A673 (cell line): Measurements from ENCODE around the gene TMIE. TPM values are rescaled to one million over a fixed set of nuclear protein-coding genes. Genes with fewer than 3 reads are reported as not detected.

Experiments
- BruUV-seq: library from RNA; stranded (reverse); fragments of 400-500 nt; replicated peaks from 2 replicates; lab custom pipeline; 2021; lab: Mats Ljungman, UMichigan
- CTCF ChIA-PET: fragments of 300-600 bp; sonication (Branson Sonifier 250); formaldehyde crosslinking; loops from one replicate; lab custom pipeline; 2022; ENCODE audit warnings: antibody characterized with exemption; lab: Charles Lee
- POLR2A ChIA-PET: fragments of 300-600 bp; sonication (Branson Sonifier 250); formaldehyde crosslinking; loops from one replicate; lab custom pipeline; 2022; ENCODE audit warnings: antibody characterized with exemption; ENCODE audit not compliant: low non-redundant PET; lab: Charles Lee
- DNase-seq: peaks from one replicate; pipeline ENCODE4 v3.0.0-alpha.2; 2015; ENCODE audit warnings: low spot score
- H3K27ac ChIP-seq: fragments of 200-600 bp; sonication (generic); 2 replicates; pipeline ENCODE4 v1.5.1; 2016; ENCODE audit warnings: mixed run types, low read depth, mild to moderate bottlenecking, mixed read lengths, antibody characterized with exemption, low read length; ENCODE audit not compliant: poor library complexity, severe bottlenecking
- H3K27me3 ChIP-seq: fragments of 200-600 bp; sonication (generic); replicated peaks from 2 replicates; pipeline ENCODE4 v1.6.1; 2017; ENCODE audit warnings: mixed run types, low read depth, mild to moderate bottlenecking, mixed read lengths, antibody characterized with exemption, low read length; ENCODE audit not compliant: insufficient read depth, poor library complexity
- H3K36me3 ChIP-seq: fragments of 200-600 bp; sonication (generic); 2 replicates; pipeline ENCODE4 v1.6.1; 2016; ENCODE audit warnings: mixed run types, mild to moderate bottlenecking, mixed read lengths, antibody characterized with exemption, low read length; ENCODE audit not compliant: insufficient read depth, poor library complexity, severe bottlenecking
- H3K4me1 ChIP-seq: fragments of 200-600 bp; sonication (generic); 2 replicates; pipeline ENCODE4 v1.6.1; 2017; ENCODE audit warnings: mixed run types, mild to moderate bottlenecking, mixed read lengths, antibody characterized with exemption, low read length; ENCODE audit not compliant: insufficient read depth, poor library complexity, severe bottlenecking
- H3K4me3 ChIP-seq: fragments of 200-600 bp; sonication (generic); 2 replicates; pipeline ENCODE4 v1.5.1; 2016; ENCODE audit warnings: low read depth, mixed run types, mild to moderate bottlenecking, mixed read lengths, low read length; ENCODE audit not compliant: poor library complexity, severe bottlenecking
- H3K9me3 ChIP-seq: fragments of 200-600 bp; sonication (generic); 2 replicates; pipeline ENCODE4 v1.6.1; 2016; ENCODE audit warnings: mixed run types, low read depth, mild to moderate bottlenecking, mixed read lengths, antibody characterized with exemption, low read length; ENCODE audit not compliant: poor library complexity, severe bottlenecking
- CTCF ChIP-seq: fragments of 300-800, 200-600 bp; sonication (generic); conservative IDR thresholded peaks from 2 replicates; pipeline ENCODE4 v1.5.1; 2017; ENCODE audit warnings: low read depth, mild to moderate bottlenecking, antibody characterized with exemption, low read length, moderate library complexity, mixed read lengths
- EZH2 ChIP-seq: fragments of 200-600 bp; sonication (generic); IDR thresholded peaks from 2 replicates; pipeline ENCODE4 v1.6.1; 2017; ENCODE audit warnings: borderline replicate concordance, low read depth, mild to moderate bottlenecking, mixed read lengths, antibody characterized with exemption, low read length; ENCODE audit not compliant: poor library complexity, severe bottlenecking
- intact Hi-C: fragments of 100-400 bp; cut with micrococcal nuclease; formaldehyde crosslinking; loops from one replicate; pipeline ENCODE4 v1.10.0; 2022; ENCODE audit not compliant: unreplicated experiment
- total RNA-seq: library from RNA; stranded (reverse); gene quantifications from 2 replicates; pipeline ENCODE4 v1.2.3, GENCODE V29; 2021

TMIE gene
- total RNA-seq, 1 experiment from 2014 or later: not detected

GRCh38 chr3:46711305-46711704 lies 10.1 kb downstream of the TMIE start:
- no TSS peak for BruUV-seq
- no peak for TF ChIP-seq CTCF
- TF ChIP-seq EZH2: no peak
- Histone ChIP-seq H3K4me1 (no peaks in the 10 kb centered on the region), H3K27ac (no peak overlapping the region), H3K27me3 (no peaks in the 10 kb centered on the region), H3K4me3 (no peak overlapping the region), H3K36me3 (no peaks in the 10 kb centered on the region), H3K9me3 (no peaks in the 10 kb centered on the region)
- ChIA-PET CTCF (no interaction called here), POLR2A (no interaction called here)
- DNase-seq: no peak
- intact Hi-C loops: no loop called here

- Histone ChIP-seq H3K27ac (no peak overlapping the region), H3K4me1 (no peaks in the 10 kb centered on the region), H3K36me3 (no peaks in the 10 kb centered on the region), H3K27me3 (no peaks in the 10 kb centered on the region), H3K9me3 (no peaks in the 10 kb centered on the region), H3K4me3 (no peak overlapping the region)
- intact Hi-C loops: no loop called here
- no TSS peak for BruUV-seq
- no peak for DNase-seq
- TF ChIP-seq CTCF (no peak), EZH2 (no peak)
- POLR2A ChIA-PET: no interaction called here
- CTCF ChIA-PET: no interaction called here
These were observed 10.6 kb downstream of the TMIE start for GRCh38 chr3:46711760-46712159.

GRCh38 chr3:46712191-46713049 lies 11.2 kb downstream of the TMIE start:
- no peak for DNase-seq
- POLR2A ChIA-PET: no interaction called here
- Histone ChIP-seq H3K4me3 (no peak overlapping the region), H3K4me1 (no peaks in the 10 kb centered on the region), H3K36me3 (no peaks in the 10 kb centered on the region), H3K27ac (no peak overlapping the region), H3K9me3 (no peaks in the 10 kb centered on the region), H3K27me3 (no peaks in the 10 kb centered on the region)
- no TSS peak for BruUV-seq
- TF ChIP-seq EZH2: no peak
- CTCF ChIA-PET: no interaction called here
- intact Hi-C loops: no loop called here
